WTC11 (cell line): Measurements from ENCODE around the gene KYNU. TPM values are rescaled to one million over a fixed set of nuclear protein-coding genes. Genes with fewer than 3 reads are reported as not detected.

Experiments
- ATAC-seq: fragments of 200-7000 bp; cut with Tn5 transposase; 2 replicates; pipeline ENCODE4 v1.10.0; 2021; ENCODE audit warnings: mild to moderate bottlenecking, moderate library complexity
- CTCF ChIA-PET: fragments of 300-600 bp; sonication (Branson Sonifier 250); formaldehyde crosslinking; loops from one replicate; lab custom pipeline; 2021; ENCODE audit warnings: antibody characterized with exemption; lab: Charles Lee
- POLR2A ChIA-PET: fragments of 350-600 bp; sonication (Branson Sonifier 250); formaldehyde crosslinking; loops from one replicate; lab custom pipeline; 2021; ENCODE audit warnings: antibody characterized with exemption; lab: Charles Lee
- DNase-seq: peaks from one replicate; pipeline ENCODE4 v3.0.0; 2021; ENCODE audit warnings: low spot score
- H3K27ac Mint-ChIP-seq: 2 replicates; pipeline ENCODE4 v1.8.0; 2021; ENCODE audit warnings: mixed read lengths
- H3K27me3 Mint-ChIP-seq: 2 replicates; pipeline ENCODE4 v1.8.0; 2021; ENCODE audit warnings: low read depth, mild to moderate bottlenecking, moderate library complexity, mixed read lengths
- H3K36me3 Mint-ChIP-seq: 2 replicates; pipeline ENCODE4 v1.8.0; 2021; ENCODE audit warnings: mixed read lengths
- H3K4me1 Mint-ChIP-seq: 2 replicates; pipeline ENCODE4 v1.8.0; 2022; ENCODE audit warnings: mixed read lengths
- H3K4me3 Mint-ChIP-seq: 2 replicates; pipeline ENCODE4 v1.8.0; 2021; ENCODE audit warnings: mild to moderate bottlenecking, moderate library complexity, mixed read lengths
- H3K9me3 Mint-ChIP-seq: 2 replicates; pipeline ENCODE4 v1.8.0; 2021; ENCODE audit warnings: mixed read lengths
- FOXJ3 ChIP-seq: sonication (generic); formaldehyde crosslinking; IDR thresholded peaks from 2 replicates; pipeline ENCODE4 v1.9.0; 2021; ENCODE audit warnings: missing genetic modification reagents, mild to moderate bottlenecking, borderline replicate concordance
- GABPB1 ChIP-seq: sonication (generic); formaldehyde crosslinking; IDR thresholded peaks from 2 replicates; pipeline ENCODE4 v1.8.1; 2023; ENCODE audit warnings: mild to moderate bottlenecking, missing genetic modification reagents
- IRF2 ChIP-seq: sonication (generic); formaldehyde crosslinking; IDR thresholded peaks from 2 replicates; pipeline ENCODE4 v1.8.0; 2022; ENCODE audit warnings: low read depth, missing genetic modification reagents, borderline replicate concordance
- KAT7 ChIP-seq: sonication (generic); formaldehyde crosslinking; IDR thresholded peaks from 2 replicates; pipeline ENCODE4 v1.8.1; 2023; ENCODE audit warnings: missing genetic modification reagents, mild to moderate bottlenecking, borderline replicate concordance
- NFE2L1 ChIP-seq: sonication (generic); formaldehyde crosslinking; IDR thresholded peaks from 2 replicates; pipeline ENCODE4 v1.8.1; 2023; ENCODE audit warnings: missing genetic modification reagents
- NR1H2 ChIP-seq: sonication (generic); formaldehyde crosslinking; IDR thresholded peaks from 2 replicates; pipeline ENCODE4 v1.9.0; 2021; ENCODE audit warnings: mild to moderate bottlenecking, moderate library complexity, missing genetic modification reagents
- RELA ChIP-seq: sonication (generic); formaldehyde crosslinking; IDR thresholded peaks from 2 replicates; pipeline ENCODE4 v1.8.1; 2022; ENCODE audit warnings: missing genetic modification reagents, mild to moderate bottlenecking, borderline replicate concordance
- SMAD4 ChIP-seq: sonication (generic); formaldehyde crosslinking; IDR thresholded peaks from 2 replicates; pipeline ENCODE4 v1.8.0; 2022; ENCODE audit warnings: mild to moderate bottlenecking, missing genetic modification reagents
- SOX15 ChIP-seq: fragments of 250-450 bp; sonication (Bioruptor Pico); IDR thresholded peaks from 2 replicates; pipeline ENCODE4 v1.9.0; 2021; ENCODE audit warnings: mild to moderate bottlenecking
- ZNF263 ChIP-seq: sonication (generic); formaldehyde crosslinking; IDR thresholded peaks from 2 replicates; pipeline ENCODE4 v1.8.1; 2022; ENCODE audit warnings: low read depth, mild to moderate bottlenecking, moderate library complexity, missing genetic modification reagents
- ZNF671 ChIP-seq: fragments of 250-450 bp; sonication (Bioruptor Pico); IDR thresholded peaks from 2 replicates; pipeline ENCODE4 v1.8.0; 2021; ENCODE audit warnings: mild to moderate bottlenecking
- total RNA-seq: library from RNA; stranded (reverse); gene quantifications from 3 replicates; pipeline ENCODE4 v1.2.3, GENCODE V29; 2021
- TF ChIP-seq, protein P1 (sequence below): fragments of 250-450 bp; sonication (Bioruptor Pico); IDR thresholded peaks from 2 replicates; pipeline ENCODE4 v2.1.2; 2022; ENCODE audit warnings: mild to moderate bottlenecking, moderate library complexity
- TF ChIP-seq, protein P2 (sequence below): fragments of 200-600 bp; IDR thresholded peaks from 2 replicates; pipeline ENCODE4 v1.8.0; 2022; ENCODE audit warnings: antibody characterized with exemption
- TF ChIP-seq, protein P3 (sequence below): sonication (generic); formaldehyde crosslinking; IDR thresholded peaks from 2 replicates; pipeline ENCODE4 v1.8.0; 2022; ENCODE audit warnings: mild to moderate bottlenecking, missing genetic modification reagents
- TF ChIP-seq, protein P4 (sequence below): fragments of 250-450 bp; sonication (Bioruptor Pico); IDR thresholded peaks from 2 replicates; pipeline ENCODE4 v1.9.0; 2021; ENCODE audit warnings: mild to moderate bottlenecking
- TF ChIP-seq, protein P5 (sequence below): fragments of 250-450 bp; sonication (Bioruptor Pico); conservative IDR thresholded peaks from 2 replicates; pipeline ENCODE4 v1.9.0; 2021; ENCODE audit warnings: mild to moderate bottlenecking
- TF ChIP-seq, protein P6 (sequence below): sonication (generic); formaldehyde crosslinking; IDR thresholded peaks from 2 replicates; pipeline ENCODE4 v1.8.1; 2022; ENCODE audit warnings: mild to moderate bottlenecking, moderate library complexity, missing genetic modification reagents
- TF ChIP-seq, protein P7 (sequence below): sonication (generic); formaldehyde crosslinking; conservative IDR thresholded peaks from 2 replicates; pipeline ENCODE4 v1.8.1; 2023; ENCODE audit warnings: mild to moderate bottlenecking, low read depth, missing genetic modification reagents, moderate library complexity
- TF ChIP-seq, protein P8 (sequence below): sonication (generic); formaldehyde crosslinking; IDR thresholded peaks from 2 replicates; pipeline ENCODE4 v1.8.1; 2023; ENCODE audit warnings: mild to moderate bottlenecking, missing genetic modification reagents
- TF ChIP-seq, protein P9 (sequence below): sonication (generic); formaldehyde crosslinking; IDR thresholded peaks from 2 replicates; pipeline ENCODE4 v1.8.1; 2023; ENCODE audit warnings: mild to moderate bottlenecking, missing genetic modification reagents

Gene KYNU
- total RNA-seq, 1 experiment from 2014 or later: 0.85 TPM

DNA sequence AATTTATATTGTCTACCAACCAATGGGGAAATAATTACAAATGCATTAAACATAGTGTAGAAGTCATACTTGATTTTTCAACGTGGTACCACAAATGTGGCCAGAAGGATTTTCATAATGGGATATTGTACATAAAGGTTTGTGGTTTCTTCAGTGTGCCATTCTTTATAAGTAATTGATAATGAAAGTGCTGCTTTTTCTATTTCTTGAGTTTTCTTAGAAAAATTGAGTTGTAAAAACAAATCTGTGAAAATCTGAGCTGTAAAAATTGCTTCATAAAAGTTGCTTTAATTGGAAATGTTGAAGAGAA, 103.6 kb downstream of the KYNU start:
- ChIA-PET POLR2A (no interaction called here), CTCF (interaction anchor here (1.0 to 1.6 kb wide), 3 partner anchors 66 to 340 kb away, joined by 3 to 5 read pairs (median 3); no protein-coding TSS in a partner anchor)
- no peak for TF ChIP-seq RELA (CRISPR knock-in tag)
- TF ChIP-seq, protein P1, sequence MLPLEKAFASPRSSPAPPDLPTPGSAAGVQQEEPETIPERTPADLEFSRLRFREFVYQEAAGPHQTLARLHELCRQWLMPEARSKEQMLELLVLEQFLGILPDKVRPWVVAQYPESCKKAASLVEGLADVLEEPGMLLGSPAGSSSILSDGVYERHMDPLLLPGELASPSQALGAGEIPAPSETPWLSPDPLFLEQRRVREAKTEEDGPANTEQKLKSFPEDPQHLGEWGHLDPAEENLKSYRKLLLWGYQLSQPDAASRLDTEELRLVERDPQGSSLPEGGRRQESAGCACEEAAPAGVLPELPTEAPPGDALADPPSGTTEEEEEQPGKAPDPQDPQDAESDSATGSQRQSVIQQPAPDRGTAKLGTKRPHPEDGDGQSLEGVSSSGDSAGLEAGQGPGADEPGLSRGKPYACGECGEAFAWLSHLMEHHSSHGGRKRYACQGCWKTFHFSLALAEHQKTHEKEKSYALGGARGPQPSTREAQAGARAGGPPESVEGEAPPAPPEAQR: no peak
- TF ChIP-seq, protein P2, sequence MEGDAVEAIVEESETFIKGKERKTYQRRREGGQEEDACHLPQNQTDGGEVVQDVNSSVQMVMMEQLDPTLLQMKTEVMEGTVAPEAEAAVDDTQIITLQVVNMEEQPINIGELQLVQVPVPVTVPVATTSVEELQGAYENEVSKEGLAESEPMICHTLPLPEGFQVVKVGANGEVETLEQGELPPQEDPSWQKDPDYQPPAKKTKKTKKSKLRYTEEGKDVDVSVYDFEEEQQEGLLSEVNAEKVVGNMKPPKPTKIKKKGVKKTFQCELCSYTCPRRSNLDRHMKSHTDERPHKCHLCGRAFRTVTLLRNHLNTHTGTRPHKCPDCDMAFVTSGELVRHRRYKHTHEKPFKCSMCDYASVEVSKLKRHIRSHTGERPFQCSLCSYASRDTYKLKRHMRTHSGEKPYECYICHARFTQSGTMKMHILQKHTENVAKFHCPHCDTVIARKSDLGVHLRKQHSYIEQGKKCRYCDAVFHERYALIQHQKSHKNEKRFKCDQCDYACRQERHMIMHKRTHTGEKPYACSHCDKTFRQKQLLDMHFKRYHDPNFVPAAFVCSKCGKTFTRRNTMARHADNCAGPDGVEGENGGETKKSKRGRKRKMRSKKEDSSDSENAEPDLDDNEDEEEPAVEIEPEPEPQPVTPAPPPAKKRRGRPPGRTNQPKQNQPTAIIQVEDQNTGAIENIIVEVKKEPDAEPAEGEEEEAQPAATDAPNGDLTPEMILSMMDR: peak; percentile 8; the same call in 1 of the 2 replicates
- DNase-seq (no peak), ATAC-seq (no peak)
- Mint-ChIP-seq H3K27me3 (no peaks in the 10 kb centered on the region), H3K4me3 (no peak overlapping the region), H3K27ac (no peak overlapping the region), H3K4me1 (peaks cover 19% of the 10 kb centered on the region), H3K36me3 (0 out of 2 replicates have a peak, but pooled peaks cover 6% of the 10 kb centered on the region), H3K9me3 (0 out of 2 replicates have a peak, but pooled peaks cover 3% of the 10 kb centered on the region)

DNA sequence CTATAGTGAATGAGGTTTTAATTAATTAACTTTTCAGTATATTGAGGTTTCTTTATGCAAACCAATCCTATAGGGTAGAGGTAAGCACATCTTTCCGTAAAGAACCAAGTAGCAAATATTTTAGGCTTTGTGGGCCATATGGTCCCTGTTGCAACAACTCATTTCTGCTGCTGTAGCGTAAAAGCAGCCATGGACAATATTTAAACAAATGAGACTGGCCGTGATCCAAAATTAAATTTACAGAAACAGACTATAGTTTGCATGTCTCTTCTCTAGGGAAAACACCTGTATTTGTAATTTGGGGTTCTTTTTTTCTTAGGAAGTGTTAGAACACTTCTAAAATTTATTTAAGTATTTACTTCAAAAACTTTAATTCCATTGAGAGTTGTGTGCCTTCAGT, 104.3 kb downstream of the KYNU start:
- DNase-seq (no peak), ATAC-seq (no peak)
- no peaks in the 10 kb centered on the region for H3K36me3 Mint-ChIP-seq
- H3K9me3 Mint-ChIP-seq: 0 out of 2 replicates have a peak, but pooled peaks cover under 1% of the 10 kb centered on the region
- peaks cover 11% of the 10 kb centered on the region for H3K4me1 Mint-ChIP-seq
- H3K4me3 Mint-ChIP-seq: no peak overlapping the region
- no peak overlapping the region for H3K27ac Mint-ChIP-seq
- ChIA-PET POLR2A (no interaction called here), CTCF (no interaction called here)
- H3K27me3 Mint-ChIP-seq: no peaks in the 10 kb centered on the region
- TF ChIP-seq NFE2L1 (CRISPR knock-in tag): no peak
- TF ChIP-seq, protein P3, sequence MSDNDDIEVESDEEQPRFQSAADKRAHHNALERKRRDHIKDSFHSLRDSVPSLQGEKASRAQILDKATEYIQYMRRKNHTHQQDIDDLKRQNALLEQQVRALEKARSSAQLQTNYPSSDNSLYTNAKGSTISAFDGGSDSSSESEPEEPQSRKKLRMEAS: no peak
- TF ChIP-seq, protein P4, sequence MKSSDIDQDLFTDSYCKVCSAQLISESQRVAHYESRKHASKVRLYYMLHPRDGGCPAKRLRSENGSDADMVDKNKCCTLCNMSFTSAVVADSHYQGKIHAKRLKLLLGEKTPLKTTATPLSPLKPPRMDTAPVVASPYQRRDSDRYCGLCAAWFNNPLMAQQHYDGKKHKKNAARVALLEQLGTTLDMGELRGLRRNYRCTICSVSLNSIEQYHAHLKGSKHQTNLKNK (CRISPR knock-in tag): no peak
- TF ChIP-seq, protein P5, sequence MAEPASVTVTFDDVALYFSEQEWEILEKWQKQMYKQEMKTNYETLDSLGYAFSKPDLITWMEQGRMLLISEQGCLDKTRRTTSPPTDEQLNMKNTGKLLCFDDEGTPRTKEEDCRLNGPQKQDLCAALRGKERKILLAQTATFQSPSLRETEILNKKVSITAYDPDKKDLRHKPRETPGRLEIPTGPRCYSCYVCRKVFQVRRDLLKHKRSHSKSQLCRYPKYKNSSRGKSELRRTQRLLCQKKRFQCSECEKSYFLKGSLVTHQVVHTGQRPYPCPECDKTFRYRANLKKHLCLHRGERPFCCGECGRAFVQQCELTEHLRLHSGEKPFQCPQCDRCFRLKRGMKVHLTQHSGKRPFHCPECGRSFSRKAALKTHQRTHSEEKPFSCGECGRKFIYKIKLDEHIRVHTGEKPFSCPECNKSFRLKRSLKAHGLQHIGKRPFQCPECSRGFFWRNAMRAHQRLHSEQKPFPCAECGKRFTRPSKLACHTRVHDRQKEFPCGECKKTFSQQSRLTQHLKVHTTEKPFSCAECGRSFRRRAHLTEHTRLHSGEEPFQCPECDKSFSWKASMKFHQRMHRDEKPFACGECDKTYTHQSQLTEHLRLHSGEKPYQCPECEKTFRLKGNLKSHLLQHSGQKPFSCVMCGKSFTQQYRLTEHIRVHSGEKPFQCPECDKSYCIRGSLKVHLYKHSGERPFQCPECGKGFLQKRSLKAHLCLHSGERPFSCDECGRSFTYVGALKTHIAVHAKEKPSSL (CRISPR knock-in tag): no peak
- TF ChIP-seq, protein P6, sequence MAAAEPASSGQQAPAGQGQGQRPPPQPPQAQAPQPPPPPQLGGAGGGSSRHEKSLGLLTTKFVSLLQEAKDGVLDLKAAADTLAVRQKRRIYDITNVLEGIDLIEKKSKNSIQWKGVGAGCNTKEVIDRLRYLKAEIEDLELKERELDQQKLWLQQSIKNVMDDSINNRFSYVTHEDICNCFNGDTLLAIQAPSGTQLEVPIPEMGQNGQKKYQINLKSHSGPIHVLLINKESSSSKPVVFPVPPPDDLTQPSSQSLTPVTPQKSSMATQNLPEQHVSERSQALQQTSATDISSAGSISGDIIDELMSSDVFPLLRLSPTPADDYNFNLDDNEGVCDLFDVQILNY: no peak
- TF ChIP-seq, protein P7, sequence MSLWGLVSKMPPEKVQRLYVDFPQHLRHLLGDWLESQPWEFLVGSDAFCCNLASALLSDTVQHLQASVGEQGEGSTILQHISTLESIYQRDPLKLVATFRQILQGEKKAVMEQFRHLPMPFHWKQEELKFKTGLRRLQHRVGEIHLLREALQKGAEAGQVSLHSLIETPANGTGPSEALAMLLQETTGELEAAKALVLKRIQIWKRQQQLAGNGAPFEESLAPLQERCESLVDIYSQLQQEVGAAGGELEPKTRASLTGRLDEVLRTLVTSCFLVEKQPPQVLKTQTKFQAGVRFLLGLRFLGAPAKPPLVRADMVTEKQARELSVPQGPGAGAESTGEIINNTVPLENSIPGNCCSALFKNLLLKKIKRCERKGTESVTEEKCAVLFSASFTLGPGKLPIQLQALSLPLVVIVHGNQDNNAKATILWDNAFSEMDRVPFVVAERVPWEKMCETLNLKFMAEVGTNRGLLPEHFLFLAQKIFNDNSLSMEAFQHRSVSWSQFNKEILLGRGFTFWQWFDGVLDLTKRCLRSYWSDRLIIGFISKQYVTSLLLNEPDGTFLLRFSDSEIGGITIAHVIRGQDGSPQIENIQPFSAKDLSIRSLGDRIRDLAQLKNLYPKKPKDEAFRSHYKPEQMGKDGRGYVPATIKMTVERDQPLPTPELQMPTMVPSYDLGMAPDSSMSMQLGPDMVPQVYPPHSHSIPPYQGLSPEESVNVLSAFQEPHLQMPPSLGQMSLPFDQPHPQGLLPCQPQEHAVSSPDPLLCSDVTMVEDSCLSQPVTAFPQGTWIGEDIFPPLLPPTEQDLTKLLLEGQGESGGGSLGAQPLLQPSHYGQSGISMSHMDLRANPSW: no peak
- TF ChIP-seq NR1H2: no peak
- TF ChIP-seq FOXJ3: no peak
- TF ChIP-seq GABPB1 (CRISPR knock-in tag): no peak
- TF ChIP-seq KAT7 (CRISPR knock-in tag): no peak
- TF ChIP-seq, protein P8, sequence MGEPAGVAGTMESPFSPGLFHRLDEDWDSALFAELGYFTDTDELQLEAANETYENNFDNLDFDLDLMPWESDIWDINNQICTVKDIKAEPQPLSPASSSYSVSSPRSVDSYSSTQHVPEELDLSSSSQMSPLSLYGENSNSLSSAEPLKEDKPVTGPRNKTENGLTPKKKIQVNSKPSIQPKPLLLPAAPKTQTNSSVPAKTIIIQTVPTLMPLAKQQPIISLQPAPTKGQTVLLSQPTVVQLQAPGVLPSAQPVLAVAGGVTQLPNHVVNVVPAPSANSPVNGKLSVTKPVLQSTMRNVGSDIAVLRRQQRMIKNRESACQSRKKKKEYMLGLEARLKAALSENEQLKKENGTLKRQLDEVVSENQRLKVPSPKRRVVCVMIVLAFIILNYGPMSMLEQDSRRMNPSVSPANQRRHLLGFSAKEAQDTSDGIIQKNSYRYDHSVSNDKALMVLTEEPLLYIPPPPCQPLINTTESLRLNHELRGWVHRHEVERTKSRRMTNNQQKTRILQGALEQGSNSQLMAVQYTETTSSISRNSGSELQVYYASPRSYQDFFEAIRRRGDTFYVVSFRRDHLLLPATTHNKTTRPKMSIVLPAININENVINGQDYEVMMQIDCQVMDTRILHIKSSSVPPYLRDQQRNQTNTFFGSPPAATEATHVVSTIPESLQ (CRISPR knock-in tag): no peak
- TF ChIP-seq SMAD4: no peak
- TF ChIP-seq, protein P9, sequence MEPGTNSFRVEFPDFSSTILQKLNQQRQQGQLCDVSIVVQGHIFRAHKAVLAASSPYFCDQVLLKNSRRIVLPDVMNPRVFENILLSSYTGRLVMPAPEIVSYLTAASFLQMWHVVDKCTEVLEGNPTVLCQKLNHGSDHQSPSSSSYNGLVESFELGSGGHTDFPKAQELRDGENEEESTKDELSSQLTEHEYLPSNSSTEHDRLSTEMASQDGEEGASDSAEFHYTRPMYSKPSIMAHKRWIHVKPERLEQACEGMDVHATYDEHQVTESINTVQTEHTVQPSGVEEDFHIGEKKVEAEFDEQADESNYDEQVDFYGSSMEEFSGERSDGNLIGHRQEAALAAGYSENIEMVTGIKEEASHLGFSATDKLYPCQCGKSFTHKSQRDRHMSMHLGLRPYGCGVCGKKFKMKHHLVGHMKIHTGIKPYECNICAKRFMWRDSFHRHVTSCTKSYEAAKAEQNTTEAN (CRISPR knock-in tag): no peak
- TF ChIP-seq, protein P1: no peak
- no peak for TF ChIP-seq IRF2 (CRISPR knock-in tag)
- no peak for TF ChIP-seq SOX15
- TF ChIP-seq ZNF263 (CRISPR knock-in tag): no peak
- no peak for TF ChIP-seq ZNF671 (CRISPR knock-in tag)
